ENCODE results near the gene GJA3. TPM values are rescaled to one million over a fixed set of nuclear protein-coding genes. Genes with fewer than 3 reads are reported as not detected.

The GJA3 gene
- total and polyA plus RNA-seq, 2 donors (not counting 1 experiment from before 2014, with no cell fraction given) = 0.33 to 0.44 TPM

GRCh38 chr13:20145521-20145920 is 15.3 kb downstream of the GJA3 start:
- Histone ChIP-seq H3K27me3 (ENCODE audit: control insufficient read depth, insufficient read depth, low read length) (peaks cover 37% of the 10 kb centered on the region), H3K9me3 (ENCODE audit: control insufficient read depth, insufficient read depth, low read depth, low read length) (no peaks in the 10 kb centered on the region), H3K27ac (ENCODE audit: insufficient read depth, low read length) (no peak overlapping the region), H4K20me1 (ENCODE audit: control insufficient read depth, extremely low read depth, insufficient read depth, low read length) (no peaks in the 10 kb centered on the region), H3K4me2 (ENCODE audit: extremely low read depth, insufficient read depth, low read length) (no peak overlapping the region), H2AFZ (ENCODE audit: low read length) (no peak overlapping the region), H3K36me3 (ENCODE audit: control insufficient read depth, insufficient read depth, low read length) (no peaks in the 10 kb centered on the region), H3K9ac (ENCODE audit: insufficient read depth, low read length) (no peak overlapping the region), H3K4me3 (replicated peaks in 1 of 4; ENCODE audit: control extremely low read depth in 1 of 4, insufficient read depth in 1 of 4, low read depth in 3 of 4, low read length in 4 of 4) (no peak overlapping the region), H3K79me2 (ENCODE audit: control insufficient read depth, insufficient read depth, low read length) (no peaks in the 10 kb centered on the region), H3K4me1 (ENCODE audit: control insufficient read depth, extremely low read depth, insufficient read depth, low read length) (no peaks in the 10 kb centered on the region)
- no peak for DNase-seq (ENCODE audit: low read depth in 2 of 2)
- no peak for TF ChIP-seq EZH2 (IDR thresholded peaks at IDR 0.05; ENCODE audit: low read length, missing control alignments)
- TF ChIP-seq CTCF (conservative IDR thresholded peaks at IDR 0.05 in 1 of 2, IDR thresholded peaks at IDR 0.05 in 1 of 2; ENCODE audit: low read depth in 1 of 2, low read length in 2 of 2) = no peak

- no peak for TF ChIP-seq EZH2 (IDR thresholded peaks at IDR 0.05; ENCODE audit: low read length, missing control alignments)
- TF ChIP-seq CTCF (conservative IDR thresholded peaks at IDR 0.05 in 1 of 2, IDR thresholded peaks at IDR 0.05 in 1 of 2; ENCODE audit: low read depth in 1 of 2, low read length in 2 of 2) = no peak
- Histone ChIP-seq H4K20me1 (ENCODE audit: control insufficient read depth, extremely low read depth, insufficient read depth, low read length) (no peaks in the 10 kb centered on the region), H3K9me3 (ENCODE audit: control insufficient read depth, insufficient read depth, low read depth, low read length) (no peaks in the 10 kb centered on the region), H3K4me3 (replicated peaks in 1 of 4; ENCODE audit: control extremely low read depth in 1 of 4, insufficient read depth in 1 of 4, low read depth in 3 of 4, low read length in 4 of 4) (no peak overlapping the region), H3K79me2 (ENCODE audit: control insufficient read depth, insufficient read depth, low read length) (no peaks in the 10 kb centered on the region), H3K27ac (ENCODE audit: insufficient read depth, low read length) (no peak overlapping the region), H3K9ac (ENCODE audit: insufficient read depth, low read length) (no peak overlapping the region), H3K27me3 (ENCODE audit: control insufficient read depth, insufficient read depth, low read length) (peaks cover 32% of the 10 kb centered on the region), H3K36me3 (ENCODE audit: control insufficient read depth, insufficient read depth, low read length) (no peaks in the 10 kb centered on the region), H3K4me2 (ENCODE audit: extremely low read depth, insufficient read depth, low read length) (no peak overlapping the region), H3K4me1 (ENCODE audit: control insufficient read depth, extremely low read depth, insufficient read depth, low read length) (no peaks in the 10 kb centered on the region), H2AFZ (ENCODE audit: low read length) (no peak overlapping the region)
- no peak for DNase-seq (ENCODE audit: low read depth in 2 of 2)
These were observed 16.6 kb downstream of the GJA3 start for GRCh38 chr13:20144141-20144850.

- no peaks in the 10 kb centered on the region for H4K20me1 ChIP-seq (ENCODE audit: control insufficient read depth, extremely low read depth, insufficient read depth, low read length)
- H3K9me3 ChIP-seq (ENCODE audit: control insufficient read depth, insufficient read depth, low read depth, low read length) = no peaks in the 10 kb centered on the region
- no peak overlapping the region for H3K4me3 ChIP-seq (replicated peaks in 1 of 4; ENCODE audit: control extremely low read depth in 1 of 4, insufficient read depth in 1 of 4, low read depth in 3 of 4, low read length in 4 of 4)
- no peaks in the 10 kb centered on the region for H3K79me2 ChIP-seq (ENCODE audit: control insufficient read depth, insufficient read depth, low read length)
- H3K36me3 ChIP-seq (ENCODE audit: control insufficient read depth, insufficient read depth, low read length) = no peaks in the 10 kb centered on the region
- no peak overlapping the region for H3K9ac ChIP-seq (ENCODE audit: insufficient read depth, low read length)
- no peak overlapping the region for H3K27ac ChIP-seq (ENCODE audit: insufficient read depth, low read length)
- H3K4me2 ChIP-seq (ENCODE audit: extremely low read depth, insufficient read depth, low read length) = no peak overlapping the region
- DNase-seq (ENCODE audit: low read depth in 2 of 2) = no peak
- H3K4me1 ChIP-seq (ENCODE audit: control insufficient read depth, extremely low read depth, insufficient read depth, low read length) = no peaks in the 10 kb centered on the region
- H2AFZ ChIP-seq (ENCODE audit: low read length) = no peak overlapping the region
- peaks cover 29% of the 10 kb centered on the region for H3K27me3 ChIP-seq (ENCODE audit: control insufficient read depth, insufficient read depth, low read length)
- TF ChIP-seq CTCF (conservative IDR thresholded peaks at IDR 0.05 in 1 of 2, IDR thresholded peaks at IDR 0.05 in 1 of 2; ENCODE audit: low read depth in 1 of 2, low read length in 2 of 2) = no peak
- no peak for TF ChIP-seq EZH2 (IDR thresholded peaks at IDR 0.05; ENCODE audit: low read length, missing control alignments)
These were observed 17.8 kb downstream of the GJA3 start for GRCh38 chr13:20142927-20143480.
